Measurements from ENCODE around the gene CPM.
"Not testable (repeated sequence)": the region's sequence is repeated elsewhere in the genome, so short reads cannot be mapped to it uniquely, and the experiment has no call there.

Gene CPM

DNA sequence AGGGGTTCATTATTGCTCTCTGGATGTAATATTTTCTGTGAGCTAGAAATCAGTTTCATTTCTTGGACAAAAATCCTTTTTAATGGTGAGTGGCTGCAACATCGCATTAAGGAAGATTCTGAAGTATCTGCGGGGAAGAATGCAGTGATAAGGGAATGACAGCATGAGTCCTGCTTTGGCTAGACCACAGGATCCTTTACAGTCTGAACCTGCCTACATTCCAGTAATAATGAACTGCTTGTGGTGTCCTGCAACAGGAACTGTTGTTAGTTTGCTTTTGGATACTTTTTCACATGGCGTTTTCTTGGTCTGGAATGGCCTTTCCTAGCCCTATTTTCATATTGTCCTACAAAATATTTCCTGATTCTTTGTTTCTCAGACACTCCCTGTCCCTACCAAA lies 109.3 kb downstream of the CPM start:
- DNase-seq, result peak; percentile 11

GRCh38 chr12:68821357-68822188 lies 111.4 kb downstream of the CPM start:
- no peak for DNase-seq

DNA sequence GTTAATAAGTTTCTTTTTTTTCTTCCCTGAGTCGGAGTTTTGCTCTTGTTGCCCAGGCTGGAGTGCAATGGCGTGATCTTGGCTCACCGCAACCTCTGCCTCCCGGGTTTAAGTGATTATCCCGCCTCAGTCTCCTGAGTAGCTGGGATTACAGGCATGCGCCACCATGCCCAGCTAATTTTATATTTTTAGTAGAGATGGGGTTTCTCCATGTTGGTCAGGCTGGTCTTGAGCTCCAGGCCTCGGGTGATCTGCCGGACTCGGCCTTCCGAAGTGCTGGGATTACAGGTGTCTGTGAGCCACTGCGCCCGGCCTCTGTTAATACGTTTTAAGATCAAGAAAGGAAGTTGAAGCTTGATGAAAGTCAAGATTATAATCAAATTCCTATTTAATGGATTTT lies 113.5 kb downstream of the CPM start:
- DNase-seq, result not testable (repeated sequence)

DNA sequence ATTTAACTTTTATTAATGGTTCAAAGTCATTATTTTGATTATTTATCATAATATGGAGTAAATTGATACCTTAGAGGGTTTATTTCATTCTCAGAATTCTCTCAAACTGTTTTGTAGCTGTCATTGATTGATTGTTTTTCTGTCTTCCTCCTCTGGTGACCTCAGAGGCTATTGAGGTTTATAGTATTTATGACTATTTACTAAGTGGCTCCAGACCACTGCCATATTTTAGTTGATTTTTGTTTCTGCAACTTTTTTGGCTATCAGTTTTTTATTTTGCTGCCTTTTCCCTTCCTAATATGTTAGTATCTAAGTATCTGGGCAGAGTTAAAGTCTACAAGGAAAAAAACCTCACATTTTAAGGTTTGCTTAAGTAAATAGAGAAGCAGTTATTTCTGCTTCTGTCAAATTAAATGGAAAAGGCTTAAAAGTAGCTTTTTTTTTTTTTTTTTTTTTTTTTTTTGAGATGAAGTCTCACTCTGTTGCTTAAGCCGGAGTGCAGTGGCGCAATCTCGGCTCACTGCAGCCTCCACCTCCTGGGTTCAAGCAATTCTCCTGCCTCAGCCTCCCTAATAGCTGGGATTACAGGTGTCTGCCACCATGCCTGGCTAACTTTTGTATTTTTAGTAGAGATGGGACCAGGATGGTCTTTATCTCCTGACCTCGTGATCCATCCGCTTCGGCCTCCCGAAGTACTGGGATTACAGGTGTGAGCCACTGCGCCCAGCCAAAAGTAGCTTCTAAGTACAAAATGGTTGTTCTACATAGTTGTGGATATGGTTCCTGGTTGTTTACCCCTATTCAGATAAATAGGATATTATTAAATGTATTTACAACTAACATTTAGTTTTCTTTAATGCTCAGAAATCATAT lies 116.8 kb downstream of the CPM start:
- DNase-seq, result no peak

DNA sequence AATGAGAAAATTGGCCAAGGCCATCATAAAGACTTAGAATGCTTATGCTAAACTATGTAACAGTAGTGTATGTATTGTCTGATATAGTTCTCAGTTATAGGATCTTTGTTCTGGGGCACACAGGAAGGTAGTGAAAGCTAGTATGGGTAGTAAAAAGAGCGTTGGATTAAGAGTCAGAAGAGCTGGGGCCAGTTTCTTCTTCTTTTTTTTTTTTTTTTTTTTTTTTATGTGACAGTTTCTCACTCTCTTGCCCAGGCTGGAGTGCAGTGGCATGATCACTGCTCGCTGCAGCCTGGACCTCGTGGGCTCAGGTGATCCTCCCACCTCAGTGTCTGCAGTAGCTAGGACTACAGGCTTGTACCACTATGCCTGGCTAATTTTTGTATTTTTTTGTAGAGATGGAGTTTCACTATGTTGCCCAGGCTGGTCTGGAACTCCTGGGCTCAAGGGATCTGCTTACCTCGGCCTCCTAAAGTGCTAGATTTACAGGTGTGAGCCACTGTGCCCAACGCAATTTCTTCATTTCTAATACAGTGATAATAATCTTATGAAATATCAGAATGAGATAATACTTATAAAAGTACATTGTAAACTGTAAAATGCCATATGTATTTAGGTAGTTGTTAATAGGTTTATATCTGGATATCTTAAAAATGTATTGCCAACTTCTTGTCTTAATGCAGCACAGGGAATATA lies 117.6 kb downstream of the CPM start:
- no peak for DNase-seq

- DNase-seq, result no peak
These were observed 118.3 kb downstream of the CPM start for GRCh38 chr12:68814490-68815231.

GRCh38 chr12:68813242-68813593 lies 119.8 kb downstream of the CPM start:
- no peak for DNase-seq

- DNase-seq, result no peak
These were observed 120.3 kb downstream of the CPM start for GRCh38 chr12:68812553-68813241.

DNA sequence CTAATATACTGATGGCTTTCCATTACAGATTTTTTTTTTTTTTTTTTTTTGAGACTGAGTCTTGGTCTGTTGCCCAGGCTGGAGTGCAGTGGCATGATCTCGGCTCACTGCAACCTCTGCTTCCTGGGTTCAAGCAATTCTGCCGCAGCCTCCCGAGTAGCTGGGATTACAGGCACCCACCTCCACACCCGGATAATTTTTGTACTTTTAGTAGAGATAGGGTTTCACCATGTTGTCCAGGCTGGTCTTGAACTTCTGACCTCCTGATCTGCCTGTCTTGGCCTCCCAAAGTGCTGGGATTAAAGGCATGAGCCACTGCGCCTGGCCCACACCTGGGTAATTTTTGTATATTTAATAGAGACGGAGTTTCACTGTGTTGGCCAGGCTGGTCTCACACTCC lies 121.4 kb downstream of the CPM start:
- DNase-seq, result not testable (repeated sequence)

GRCh38 chr12:68810027-68810389 lies 123.0 kb downstream of the CPM start:
- DNase-seq, result not testable (repeated sequence)

GRCh38 chr12:68809190-68810026 lies 123.6 kb downstream of the CPM start:
- no peak for DNase-seq

DNA sequence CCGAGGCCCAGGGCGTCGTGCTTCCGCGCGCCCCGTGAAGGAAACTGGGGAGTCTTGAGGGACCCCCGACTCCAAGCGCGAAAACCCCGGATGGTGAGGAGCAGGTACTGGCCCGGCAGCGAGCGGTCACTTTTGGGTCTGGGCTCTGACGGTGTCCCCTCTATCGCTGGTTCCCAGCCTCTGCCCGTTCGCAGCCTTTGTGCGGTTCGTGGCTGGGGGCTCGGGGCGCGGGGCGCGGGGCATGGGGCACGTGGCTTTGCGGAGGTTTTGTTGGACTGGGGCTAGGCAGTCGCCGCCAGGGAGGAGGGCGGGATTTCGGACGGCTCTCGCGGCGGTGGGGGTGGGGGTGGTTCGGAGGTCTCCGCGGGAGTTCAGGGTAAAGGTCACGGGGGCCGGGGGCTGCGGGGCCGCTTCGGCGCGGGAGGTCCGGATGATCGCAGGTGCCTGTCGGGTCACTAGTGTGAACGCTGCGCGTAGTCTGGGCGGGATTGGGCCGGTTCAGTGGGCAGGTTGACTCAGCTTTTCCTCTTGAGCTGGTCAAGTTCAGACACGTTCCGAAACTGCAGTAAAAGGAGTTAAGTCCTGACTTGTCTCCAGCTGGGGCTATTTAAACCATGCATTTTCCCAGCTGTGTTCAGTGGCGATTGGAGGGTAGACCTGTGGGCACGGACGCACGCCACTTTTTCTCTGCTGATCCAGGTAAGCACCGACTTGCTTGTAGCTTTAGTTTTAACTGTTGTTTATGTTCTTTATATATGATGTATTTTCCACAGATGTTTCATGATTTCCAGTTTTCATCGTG lies 124.4 kb downstream of the CPM start:
- DNase-seq, result peak; percentile 86

DNA sequence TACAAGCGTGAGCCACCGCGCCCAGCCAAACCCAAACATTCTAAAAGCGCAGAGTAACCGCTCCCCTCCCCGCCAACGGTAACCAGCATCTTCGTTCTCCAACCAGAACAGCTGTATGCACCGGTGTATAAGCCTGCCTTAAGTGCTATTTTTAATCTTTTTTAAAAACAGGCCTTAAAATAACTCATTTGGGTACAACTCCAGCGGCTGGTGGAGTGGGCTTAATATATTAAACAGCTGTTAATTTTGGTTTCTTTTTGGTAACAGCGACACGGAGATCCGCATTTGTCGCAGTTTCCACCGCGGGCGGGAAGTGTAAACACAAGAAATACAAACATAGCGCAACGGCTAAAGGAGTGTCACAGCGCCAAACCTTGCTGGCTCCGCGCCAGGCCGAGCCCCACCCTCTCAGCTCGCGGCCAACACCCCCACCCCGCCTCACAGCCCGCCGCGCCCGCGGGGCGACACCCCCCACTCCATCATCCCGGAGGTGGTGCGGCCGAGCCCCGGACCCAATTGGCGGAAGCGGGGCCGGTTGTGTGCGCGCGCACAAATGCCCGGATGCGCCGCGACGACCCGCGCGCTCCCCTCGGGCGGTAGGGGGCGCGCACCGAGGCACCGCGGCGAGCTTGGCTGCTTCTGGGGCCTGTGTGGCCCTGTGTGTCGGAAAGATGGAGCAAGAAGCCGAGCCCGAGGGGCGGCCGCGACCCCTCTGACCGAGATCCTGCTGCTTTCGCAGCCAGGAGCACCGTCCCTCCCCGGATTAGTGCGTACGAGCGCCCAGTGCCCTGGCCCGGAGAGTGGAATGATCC lies 125.2 kb downstream of the CPM start, which contains the start of gene MDM2:
Gene MDM2 (plus strand): TSS at position 602 of the 812 bp plus-strand sequence. CDS start 301 bp downstream, outside the sequence.
- DNase-seq, result peak; percentile 89

- not testable (repeated sequence) for DNase-seq
These were observed 125.7 kb downstream of the CPM start for GRCh38 chr12:68807274-68807575.

DNA sequence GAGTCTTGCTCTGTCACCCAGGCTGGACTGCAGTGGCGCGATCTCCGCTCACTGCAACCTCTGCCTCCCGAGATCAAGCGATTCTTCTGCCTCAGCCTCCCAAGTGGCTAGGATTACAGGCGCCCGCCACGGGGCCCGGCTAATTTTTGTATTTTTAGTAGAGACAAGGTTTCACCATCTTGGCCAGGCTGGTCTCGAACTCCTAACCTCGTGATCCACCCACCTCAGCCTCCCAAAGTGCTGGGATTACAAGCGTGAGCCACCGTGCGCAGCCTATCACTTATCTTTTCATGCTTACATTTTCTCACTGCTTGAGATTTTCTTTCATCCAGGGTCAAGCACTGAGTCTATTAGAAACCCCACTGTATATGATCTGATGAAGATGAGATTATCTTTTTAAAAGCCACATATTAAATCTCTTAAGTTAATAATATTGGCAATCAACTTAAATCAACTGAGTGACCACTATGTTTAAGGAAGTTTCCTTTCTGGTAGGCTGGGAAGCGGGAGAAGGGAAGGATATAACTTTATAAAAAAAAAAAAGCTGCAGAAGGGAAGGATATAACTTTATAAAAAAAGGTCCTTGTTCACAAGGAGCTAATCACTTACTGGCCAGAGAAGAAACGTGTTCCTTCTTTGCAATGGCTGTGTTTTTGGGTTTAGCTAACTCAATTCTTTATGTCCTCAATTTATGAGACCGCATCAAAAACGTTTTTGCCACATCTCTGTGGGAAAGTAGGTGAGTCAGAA lies 126.3 kb downstream of the CPM start:
- DNase-seq, result no peak

DNA sequence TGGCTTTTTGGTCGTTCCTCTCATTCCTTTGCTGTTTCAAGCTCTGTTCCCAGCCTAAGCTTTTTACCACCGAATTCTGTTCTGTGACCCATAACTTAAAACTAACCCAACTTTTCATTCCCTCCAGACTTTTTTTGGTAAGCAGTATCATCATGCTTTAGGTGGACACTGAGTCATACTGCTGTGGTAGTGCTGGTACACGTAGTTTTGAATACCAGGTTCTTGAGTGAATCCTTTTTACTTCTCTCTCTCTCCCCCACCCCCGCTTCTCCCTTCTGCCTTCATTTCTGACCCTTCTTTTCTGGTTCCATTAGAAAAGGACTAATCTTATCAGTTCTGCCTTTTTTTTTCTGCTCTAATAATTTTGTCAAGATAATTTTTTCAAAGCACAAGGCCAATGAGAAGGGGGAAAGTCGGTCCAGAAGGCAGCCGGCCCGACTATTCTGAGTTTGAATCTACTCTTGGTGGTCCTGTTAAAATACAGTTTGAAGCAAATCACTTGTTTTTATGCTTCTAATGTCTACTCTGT lies 127.3 kb downstream of the CPM start:
- peak; percentile 28 for DNase-seq

DNA sequence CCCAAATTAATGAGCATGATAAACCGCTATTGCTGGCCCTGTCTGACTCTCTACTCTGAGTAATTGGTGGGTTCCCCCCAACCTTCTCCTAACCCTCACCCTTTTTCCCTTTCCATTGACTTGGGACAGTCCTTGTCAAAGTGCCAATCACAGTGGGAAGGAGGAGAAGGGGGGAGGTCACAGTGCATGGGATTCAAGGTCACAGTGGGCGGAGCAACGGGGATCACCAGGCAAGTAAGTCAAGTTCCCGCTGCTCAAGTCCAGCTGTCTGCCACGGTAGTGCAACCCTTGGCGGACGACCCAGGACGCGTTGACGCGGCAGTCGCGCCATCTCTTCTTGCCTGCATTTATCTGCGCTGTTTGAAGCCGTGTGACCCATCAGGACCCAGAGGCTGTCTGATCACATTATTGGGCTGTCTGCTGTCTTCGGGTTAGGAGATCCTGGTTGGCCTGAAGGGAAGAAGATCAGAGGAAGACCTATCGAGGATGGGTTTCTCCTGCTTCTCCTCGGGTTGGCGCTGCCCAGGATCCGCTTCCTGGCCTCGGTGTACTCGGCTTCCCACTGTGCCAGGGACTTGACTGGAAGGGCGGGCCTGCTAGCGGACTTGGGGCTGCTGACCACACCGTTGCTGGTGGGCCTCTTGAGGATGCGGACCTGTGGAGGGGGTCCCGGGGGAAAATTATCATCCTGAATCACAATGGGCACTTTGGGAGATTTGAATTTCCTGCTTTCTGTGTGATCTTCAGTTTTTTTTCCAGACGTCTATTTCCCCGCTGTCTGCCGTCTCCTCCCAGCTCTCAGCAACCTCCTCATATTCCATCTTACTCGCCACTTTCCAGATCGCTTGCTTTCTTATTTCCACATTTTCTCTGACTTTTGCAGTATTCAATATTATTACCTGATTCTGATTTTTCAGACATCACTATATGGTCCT lies 128.0 kb downstream of the CPM start:
- no peak for DNase-seq

Data from fibroblast of upper back skin (primary cell).